Lower lobe of right lung (tissue), 2 donors: ENCODE data around the gene WDR72. TPM values are rescaled to one million over a fixed set of nuclear protein-coding genes. Genes with fewer than 3 reads are reported as not detected.

Experiments used
- ATAC-seq, 2 donors: fragments of 200-7000 bp; cut with Tn5 transposase; one replicate each; pipeline ENCODE4 v1.9.1; 2020 to 2022; ENCODE audit warnings: mild to moderate bottlenecking in 2 of 2, moderate library complexity in 2 of 2
- DNase-seq: peaks from one replicate; pipeline ENCODE4 v3.0.0-alpha.2; 2020
- H3K27ac ChIP-seq: fragments of 200-600 bp; one replicate; pipeline ENCODE4 v1.8.0; 2022
- H3K27me3 ChIP-seq: fragments of 200-600 bp; one replicate; pipeline ENCODE4 v1.8.0; 2022; ENCODE audit warnings: low read depth
- H3K36me3 ChIP-seq: fragments of 200-600 bp; one replicate; pipeline ENCODE4 v1.8.0; 2022; ENCODE audit warnings: mild to moderate bottlenecking
- H3K4me1 ChIP-seq: fragments of 200-600 bp; one replicate; pipeline ENCODE4 v1.8.0; 2022
- H3K4me3 ChIP-seq: fragments of 200-600 bp; one replicate; pipeline ENCODE4 v1.8.0; 2022; ENCODE audit warnings: mild to moderate bottlenecking
- H3K9me3 ChIP-seq: fragments of 200-600 bp; one replicate; pipeline ENCODE4 v1.8.0; 2022
- intact Hi-C: fragments of 100-400 bp; cut with DNase I; formaldehyde crosslinking; loops from one replicate; pipeline ENCODE4 v1.11.0; 2022
- total RNA-seq: library from RNA; stranded (reverse); fragmentation: NEBNext Ultra II Directional; extraction: Animal tissue kit (Norgen Biotek cat#: 25700); gene quantifications from one replicate; pipeline ENCODE4 v1.2.1, GENCODE V29; 2021
- TF ChIP-seq, protein P1 (sequence below): fragments of 200-600 bp; IDR thresholded peaks from one replicate; pipeline ENCODE4 v1.8.0; 2022; ENCODE audit warnings: antibody characterized with exemption, mild to moderate bottlenecking
- donor health status: DM: no; HTN: yes; CAD: no; lungs with severe emphysema.

The WDR72 gene
- total RNA-seq, 1 donor from 2014 or later, result 1.5 TPM

DNA sequence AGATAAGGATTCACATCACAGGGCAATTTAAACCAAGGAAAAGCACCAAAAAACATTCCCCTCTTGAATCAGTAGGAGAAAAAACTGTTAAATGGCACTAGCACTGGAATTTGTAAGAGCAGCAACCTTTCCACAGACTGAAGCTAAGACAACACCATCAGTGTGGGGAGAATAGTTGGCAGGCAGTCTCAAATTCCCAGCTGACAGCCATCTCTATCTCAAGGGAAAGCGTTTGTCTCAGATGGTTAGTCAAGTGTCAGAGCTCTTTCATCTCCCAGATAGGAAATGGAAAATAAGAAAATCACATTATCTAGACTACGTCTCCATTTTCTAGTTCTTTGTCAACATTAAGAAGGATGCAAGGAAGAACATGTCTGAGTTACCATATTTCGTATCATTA lies 228.7 kb downstream of the WDR72 start:
- no peaks in the 10 kb centered on the region for H3K27me3 ChIP-seq
- ATAC-seq, result no peak
- no peak for DNase-seq
- H3K27ac ChIP-seq, result no peak overlapping the region
- TF ChIP-seq, protein P1, sequence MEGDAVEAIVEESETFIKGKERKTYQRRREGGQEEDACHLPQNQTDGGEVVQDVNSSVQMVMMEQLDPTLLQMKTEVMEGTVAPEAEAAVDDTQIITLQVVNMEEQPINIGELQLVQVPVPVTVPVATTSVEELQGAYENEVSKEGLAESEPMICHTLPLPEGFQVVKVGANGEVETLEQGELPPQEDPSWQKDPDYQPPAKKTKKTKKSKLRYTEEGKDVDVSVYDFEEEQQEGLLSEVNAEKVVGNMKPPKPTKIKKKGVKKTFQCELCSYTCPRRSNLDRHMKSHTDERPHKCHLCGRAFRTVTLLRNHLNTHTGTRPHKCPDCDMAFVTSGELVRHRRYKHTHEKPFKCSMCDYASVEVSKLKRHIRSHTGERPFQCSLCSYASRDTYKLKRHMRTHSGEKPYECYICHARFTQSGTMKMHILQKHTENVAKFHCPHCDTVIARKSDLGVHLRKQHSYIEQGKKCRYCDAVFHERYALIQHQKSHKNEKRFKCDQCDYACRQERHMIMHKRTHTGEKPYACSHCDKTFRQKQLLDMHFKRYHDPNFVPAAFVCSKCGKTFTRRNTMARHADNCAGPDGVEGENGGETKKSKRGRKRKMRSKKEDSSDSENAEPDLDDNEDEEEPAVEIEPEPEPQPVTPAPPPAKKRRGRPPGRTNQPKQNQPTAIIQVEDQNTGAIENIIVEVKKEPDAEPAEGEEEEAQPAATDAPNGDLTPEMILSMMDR, result no peak
- no peak overlapping the region for H3K4me3 ChIP-seq
- no peaks in the 10 kb centered on the region for H3K9me3 ChIP-seq
- no peaks in the 10 kb centered on the region for H3K4me1 ChIP-seq
- no peaks in the 10 kb centered on the region for H3K36me3 ChIP-seq
- intact Hi-C loops, result no loop called here

DNA sequence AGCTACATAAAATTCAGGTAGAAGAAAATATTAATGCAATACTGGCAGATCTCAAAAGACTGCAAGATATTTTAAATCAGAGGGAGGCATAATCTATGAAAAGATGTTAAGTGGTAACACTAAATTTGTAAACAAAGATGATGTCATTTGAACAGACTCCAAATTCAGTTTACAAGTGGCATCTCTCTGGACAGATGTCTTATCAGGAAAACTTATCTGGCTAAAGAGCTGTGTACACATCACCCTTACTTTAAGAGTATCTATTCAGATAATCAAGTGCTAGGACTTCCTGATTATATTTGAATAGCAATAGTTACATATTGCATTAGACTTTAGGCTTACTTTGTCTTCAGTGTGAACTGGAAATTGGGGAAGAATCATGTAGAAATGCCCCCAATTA lies 231.5 kb downstream of the WDR72 start:
- H3K27me3 ChIP-seq, result no peaks in the 10 kb centered on the region
- DNase-seq, result no peak
- H3K4me3 ChIP-seq, result no peak overlapping the region
- no peaks in the 10 kb centered on the region for H3K4me1 ChIP-seq
- H3K27ac ChIP-seq, result no peak overlapping the region
- TF ChIP-seq, protein P1, result no peak
- no peak for ATAC-seq
- no peaks in the 10 kb centered on the region for H3K9me3 ChIP-seq
- intact Hi-C loops, result no loop called here
- no peaks in the 10 kb centered on the region for H3K36me3 ChIP-seq

DNA sequence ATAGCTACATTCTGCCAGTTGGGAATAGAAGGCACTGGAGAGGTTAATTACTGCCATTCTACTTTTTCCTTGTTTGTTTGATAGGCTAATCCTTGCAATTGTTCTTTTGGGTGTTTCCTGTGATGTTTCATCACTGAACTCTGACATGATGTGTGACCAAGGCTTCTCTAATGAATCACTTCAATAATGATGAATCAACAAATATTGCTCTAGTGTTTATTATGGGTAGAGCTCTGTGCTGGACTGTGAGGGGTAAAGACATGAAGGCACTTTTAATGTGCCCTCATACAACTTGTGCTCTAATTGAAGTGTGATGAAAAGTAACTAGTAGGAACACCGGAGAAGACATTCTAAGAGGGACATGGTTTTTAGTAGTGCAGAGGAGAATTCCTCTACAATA lies 233.6 kb downstream of the WDR72 start:
- intact Hi-C loops, result no loop called here
- TF ChIP-seq, protein P1, result no peak
- H3K27me3 ChIP-seq, result no peaks in the 10 kb centered on the region
- no peak for ATAC-seq
- no peak overlapping the region for H3K4me3 ChIP-seq
- H3K36me3 ChIP-seq, result no peaks in the 10 kb centered on the region
- no peak for DNase-seq
- no peaks in the 10 kb centered on the region for H3K4me1 ChIP-seq
- no peaks in the 10 kb centered on the region for H3K9me3 ChIP-seq
- no peak overlapping the region for H3K27ac ChIP-seq

DNA sequence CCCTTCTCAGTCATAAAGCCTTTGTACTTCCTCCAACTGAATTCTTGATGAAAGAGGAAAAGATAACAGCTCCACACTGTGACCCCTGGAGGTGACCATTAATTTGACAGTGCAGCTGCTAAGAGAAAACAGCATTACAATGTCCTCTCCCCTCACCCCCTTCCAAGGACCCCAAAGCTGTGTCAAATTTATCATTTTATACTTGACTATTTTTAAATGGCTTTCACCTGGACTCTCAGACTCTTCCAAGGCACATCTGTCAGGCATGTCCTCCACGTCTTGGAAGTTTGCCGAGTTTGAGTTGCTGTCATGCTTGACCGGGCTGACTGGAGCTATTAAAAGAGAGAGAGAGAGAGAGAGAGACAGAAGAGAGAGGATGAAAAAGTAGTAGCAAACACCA lies 236.5 kb downstream of the WDR72 start:
- no peaks in the 10 kb centered on the region for H3K9me3 ChIP-seq
- no peaks in the 10 kb centered on the region for H3K36me3 ChIP-seq
- H3K4me3 ChIP-seq, result no peak overlapping the region
- intact Hi-C loops, result no loop called here
- no peaks in the 10 kb centered on the region for H3K4me1 ChIP-seq
- H3K27me3 ChIP-seq, result no peaks in the 10 kb centered on the region
- DNase-seq (no peak), ATAC-seq (no peak)
- no peak overlapping the region for H3K27ac ChIP-seq
- TF ChIP-seq, protein P1, result no peak

DNA sequence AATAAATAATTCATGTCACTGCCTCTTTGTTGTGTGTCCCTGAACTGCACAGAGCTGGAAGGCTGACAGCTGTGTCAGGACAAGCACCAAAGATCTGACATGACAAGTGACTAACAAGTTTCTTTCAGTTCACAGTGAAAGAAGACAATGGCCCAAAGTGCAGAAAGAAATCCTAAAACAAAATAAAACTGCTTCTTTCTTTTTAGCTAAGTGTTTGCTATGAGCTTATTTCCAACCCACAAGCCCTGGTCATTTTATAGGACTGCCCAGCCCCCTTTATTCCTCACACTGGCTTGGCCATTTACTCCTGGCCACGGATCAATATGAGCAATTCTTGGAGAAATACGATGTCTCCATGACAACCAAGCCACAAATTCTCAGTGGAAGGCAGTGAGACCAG lies 238.5 kb downstream of the WDR72 start:
- no peak overlapping the region for H3K4me3 ChIP-seq
- no peaks in the 10 kb centered on the region for H3K36me3 ChIP-seq
- no peaks in the 10 kb centered on the region for H3K4me1 ChIP-seq
- no peaks in the 10 kb centered on the region for H3K9me3 ChIP-seq
- intact Hi-C loops, result no loop called here
- H3K27ac ChIP-seq, result no peak overlapping the region
- no peak for DNase-seq
- TF ChIP-seq, protein P1, result no peak
- no peak for ATAC-seq
- no peaks in the 10 kb centered on the region for H3K27me3 ChIP-seq

DNA sequence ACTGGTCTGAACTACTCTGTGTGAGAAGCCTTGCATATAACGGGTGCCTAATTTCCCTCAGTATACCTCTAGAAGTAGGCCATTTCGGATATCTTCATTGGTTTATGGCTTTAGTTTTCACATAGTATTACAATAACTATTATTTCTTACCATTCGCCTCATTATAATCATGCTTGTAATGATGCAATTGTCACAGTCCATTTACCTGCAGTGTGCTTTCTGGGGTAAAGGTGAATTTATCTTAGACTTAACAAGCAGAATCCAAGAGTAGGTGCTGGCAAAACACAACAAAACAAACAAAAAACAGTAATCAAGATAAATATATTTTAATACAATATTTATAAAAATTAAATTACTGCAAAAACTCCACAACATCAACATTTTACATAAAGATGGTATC lies 246.0 kb downstream of the WDR72 start:
- no peak overlapping the region for H3K4me3 ChIP-seq
- H3K36me3 ChIP-seq, result no peaks in the 10 kb centered on the region
- TF ChIP-seq, protein P1, result no peak
- DNase-seq, result no peak
- no peaks in the 10 kb centered on the region for H3K9me3 ChIP-seq
- intact Hi-C loops, result no loop called here
- no peak for ATAC-seq
- H3K27me3 ChIP-seq, result no peaks in the 10 kb centered on the region
- no peak overlapping the region for H3K27ac ChIP-seq
- H3K4me1 ChIP-seq, result no peaks in the 10 kb centered on the region
